Activated T-cell treated with anti-CD3 and anti-CD28 coated beads, Interleukin-2, amount 50 U/mL, for 72 hours (primary cell): ENCODE results near the gene CREBRF. TPM values are rescaled to one million over a fixed set of nuclear protein-coding genes. Genes with fewer than 3 reads are reported as not detected.
"Not testable (repeated sequence)": the region's sequence is repeated elsewhere in the genome, so short reads cannot be mapped to it uniquely, and the experiment has no call there.

ENCODE experiments used
- ATAC-seq, 2 donors: fragments of 150-1000 bp; cut with Tn5 transposase; replicated peaks in 1 of 2; 2 replicates each; pipeline ENCODE4 v1.10.0; 2021; ENCODE audit warnings: moderate library complexity in 2 of 2, mild to moderate bottlenecking in 1 of 2
- DNase-seq, 2 donors: peaks; one replicate each; pipeline ENCODE4 v3.0.0; 2021 to 2022; ENCODE audit warnings: mixed read lengths in 1 of 2
- H3K27ac Mint-ChIP-seq: one replicate; pipeline ENCODE4 v1.8.0; 2022; ENCODE audit warnings: mild to moderate bottlenecking, moderate library complexity, mixed read lengths
- H3K27me3 Mint-ChIP-seq: one replicate; pipeline ENCODE4 v1.8.0; 2022; ENCODE audit warnings: low read depth, mixed read lengths
- H3K36me3 Mint-ChIP-seq, 2 donors: one replicate each; pipeline ENCODE4 v1.8.0; 2022; ENCODE audit warnings: mixed read lengths in 2 of 2, mild to moderate bottlenecking in 1 of 2; ENCODE audit not compliant: insufficient read depth in 2 of 2
- H3K4me1 Mint-ChIP-seq: one replicate; pipeline ENCODE4 v1.8.0; 2022; ENCODE audit warnings: low read depth, mixed read lengths
- H3K4me3 Mint-ChIP-seq, 2 donors: one replicate each; pipeline ENCODE4 v1.8.0; 2022; ENCODE audit warnings: mild to moderate bottlenecking in 2 of 2, mixed read lengths in 2 of 2, moderate library complexity in 2 of 2
- H3K9me3 Mint-ChIP-seq, 2 donors: one replicate each; pipeline ENCODE4 v1.8.0; 2022; ENCODE audit warnings: mixed read lengths in 2 of 2
- total RNA-seq, 2 donors: library from RNA; stranded (reverse); gene quantifications; one replicate each; pipeline ENCODE4 v1.2.3, GENCODE V29; 2022

CREBRF gene
- total RNA-seq, 2 donors from 2014 or later: 33.1 to 35.8 TPM

DNA sequence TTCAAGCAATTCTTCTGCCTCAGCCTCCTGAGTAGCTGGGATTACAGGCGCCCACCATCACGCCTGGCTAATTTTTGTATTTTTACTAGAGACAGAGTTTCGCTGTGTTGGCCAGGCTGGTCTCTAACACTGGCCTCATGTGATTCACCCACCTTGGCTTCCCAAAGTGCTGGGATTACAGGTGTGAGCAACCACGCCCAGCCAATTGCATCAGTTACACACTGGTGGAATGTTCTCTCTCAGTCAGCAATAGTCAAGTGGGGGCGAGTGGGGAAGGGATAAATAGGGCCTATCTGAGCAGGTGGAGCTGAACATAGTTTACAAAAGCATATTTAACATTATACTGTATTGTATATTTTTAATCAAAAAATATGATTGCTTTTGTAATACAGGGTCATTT, 98.5 kb downstream of the CREBRF start:
- not testable (repeated sequence) for H3K4me1 Mint-ChIP-seq, DNase-seq, H3K27me3 Mint-ChIP-seq, H3K9me3 Mint-ChIP-seq, H3K27ac Mint-ChIP-seq, H3K4me3 Mint-ChIP-seq, ATAC-seq
- peaks cover 0 to 16% of the 10 kb centered on the region in 2 donors for H3K36me3 Mint-ChIP-seq

DNA sequence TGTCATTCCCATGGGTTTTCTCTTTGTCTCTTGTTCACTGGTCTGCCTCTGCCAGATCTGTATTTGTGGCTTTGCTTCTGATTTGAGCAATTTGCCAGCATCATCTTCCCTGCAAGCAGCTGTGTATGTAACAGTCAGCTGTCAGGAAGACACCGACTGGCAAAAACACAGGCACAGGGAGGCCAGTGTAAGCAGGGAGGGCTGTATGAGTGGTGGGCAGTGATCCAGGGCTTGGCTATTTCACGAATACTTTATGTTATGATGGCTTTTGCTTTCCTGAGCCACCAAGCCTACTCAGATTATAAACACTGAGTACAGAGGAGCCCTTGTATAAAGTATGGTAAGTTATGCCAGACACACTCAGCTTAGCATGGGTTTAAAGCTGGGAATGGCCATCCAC, 99.8 kb downstream of the CREBRF start:
- DNase-seq (no peak), ATAC-seq (no peak)
- Mint-ChIP-seq H3K4me3 (no peak overlapping the region), H3K4me1 (no peaks in the 10 kb centered on the region), H3K36me3 (peaks cover 0 to 11% of the 10 kb centered on the region in 2 donors), H3K9me3 (no peaks in the 10 kb centered on the region), H3K27me3 (no peaks in the 10 kb centered on the region), H3K27ac (no peak overlapping the region)

DNA sequence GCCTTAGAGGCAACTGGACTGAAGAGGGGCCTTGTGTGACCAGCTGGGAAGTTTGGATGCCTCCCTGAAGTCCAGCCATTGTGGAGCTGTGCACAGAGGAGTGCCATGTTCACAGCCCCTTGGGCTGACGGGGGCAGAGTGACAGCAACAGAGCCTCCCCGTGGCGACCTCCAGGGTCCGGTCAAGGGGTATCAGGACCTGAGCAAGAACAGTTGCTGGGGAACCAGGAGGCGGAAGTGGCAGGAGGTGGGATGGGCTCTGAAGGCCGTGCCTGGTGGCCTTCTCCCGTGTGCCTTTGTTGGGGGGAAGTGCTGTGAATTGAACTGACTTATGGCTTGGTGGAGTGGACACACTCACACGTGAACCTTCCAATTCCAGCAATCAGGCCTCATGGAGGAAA, 102.2 kb downstream of the CREBRF start:
- ATAC-seq (no peak), DNase-seq (no peak)
- Mint-ChIP-seq H3K4me3 (no peak overlapping the region), H3K36me3 (peaks cover 1 to 10% of the 10 kb centered on the region in 2 donors), H3K27ac (no peak overlapping the region), H3K4me1 (no peaks in the 10 kb centered on the region), H3K9me3 (no peaks in the 10 kb centered on the region), H3K27me3 (no peaks in the 10 kb centered on the region)

DNA sequence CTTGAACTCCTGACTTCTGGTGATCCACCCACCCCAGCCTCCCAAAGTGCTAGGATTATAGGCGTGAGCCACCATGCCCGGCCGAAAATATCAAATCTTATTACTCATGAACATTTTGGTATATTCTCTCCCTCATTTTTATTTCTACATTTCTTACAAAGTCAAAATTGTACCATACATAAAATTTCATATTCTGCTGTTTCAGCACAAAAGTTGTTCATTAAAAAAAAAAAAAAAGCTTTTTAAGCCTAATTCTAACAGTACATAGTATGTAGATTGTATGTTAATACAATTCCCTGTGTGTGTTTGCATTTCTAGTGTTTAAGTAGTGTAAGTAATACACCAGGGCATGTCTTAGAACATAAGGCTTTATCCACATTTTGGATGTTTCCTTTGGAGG, 103.1 kb downstream of the CREBRF start:
- peaks cover 1 to 8% of the 10 kb centered on the region in 2 donors for H3K36me3 Mint-ChIP-seq
- H3K4me3 Mint-ChIP-seq: no peak overlapping the region
- no peaks in the 10 kb centered on the region for H3K9me3 Mint-ChIP-seq
- H3K27ac Mint-ChIP-seq: no peak overlapping the region
- no peaks in the 10 kb centered on the region for H3K4me1 Mint-ChIP-seq
- ATAC-seq (no peak), DNase-seq (no peak)
- no peaks in the 10 kb centered on the region for H3K27me3 Mint-ChIP-seq

DNA sequence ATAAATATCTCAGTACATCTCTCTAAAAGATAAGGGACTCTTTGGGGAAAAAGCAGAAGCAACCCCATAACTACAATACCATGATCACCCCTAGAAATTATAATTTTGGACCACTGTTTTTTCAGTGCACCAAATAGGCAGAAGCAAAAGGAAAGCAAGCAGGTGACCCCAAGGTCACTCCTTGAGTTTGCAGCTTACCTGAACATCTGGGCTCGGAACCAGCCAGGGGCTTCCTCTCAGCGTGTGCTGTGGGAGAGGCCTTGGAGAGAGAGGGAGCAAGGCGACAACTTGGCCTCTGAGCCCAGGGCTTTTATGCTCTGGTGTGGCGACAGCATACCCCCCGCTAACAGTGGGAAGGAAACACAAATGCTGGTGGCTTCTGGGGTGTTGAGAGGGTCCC, 105.0 kb downstream of the CREBRF start:
- Mint-ChIP-seq H3K4me1 (no peaks in the 10 kb centered on the region), H3K4me3 (no peak overlapping the region), H3K27ac (no peak overlapping the region), H3K36me3 (peaks cover 3 to 6% of the 10 kb centered on the region in 2 donors), H3K9me3 (no peaks in the 10 kb centered on the region), H3K27me3 (no peaks in the 10 kb centered on the region)
- DNase-seq: no peak
- ATAC-seq: no peak

DNA sequence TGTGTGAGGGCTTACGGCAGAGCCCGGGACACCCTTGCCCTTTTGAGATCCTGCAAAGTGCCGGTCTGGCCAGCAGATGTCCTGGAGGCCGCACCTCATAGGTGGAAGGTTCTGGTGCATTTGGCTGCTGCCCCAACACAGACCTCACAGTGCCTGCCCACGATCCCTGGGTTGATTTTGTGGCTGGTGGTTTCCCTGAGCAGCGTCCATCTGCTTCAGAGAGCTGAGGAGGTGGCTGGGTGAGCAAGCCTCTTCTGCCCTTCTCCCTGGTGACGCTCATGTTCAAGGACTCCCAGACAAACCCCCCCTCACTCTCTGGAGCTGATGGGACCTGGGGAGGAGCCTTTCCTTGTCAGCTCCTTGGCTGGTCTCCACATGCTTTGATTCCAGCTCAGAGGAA, 107.1 kb downstream of the CREBRF start:
- DNase-seq: no peak
- no peak for ATAC-seq
- Mint-ChIP-seq H3K4me1 (no peaks in the 10 kb centered on the region), H3K36me3 (peaks cover 3 to 6% of the 10 kb centered on the region in 2 donors), H3K27me3 (no peaks in the 10 kb centered on the region), H3K4me3 (no peak overlapping the region), H3K9me3 (no peaks in the 10 kb centered on the region), H3K27ac (no peak overlapping the region)

DNA sequence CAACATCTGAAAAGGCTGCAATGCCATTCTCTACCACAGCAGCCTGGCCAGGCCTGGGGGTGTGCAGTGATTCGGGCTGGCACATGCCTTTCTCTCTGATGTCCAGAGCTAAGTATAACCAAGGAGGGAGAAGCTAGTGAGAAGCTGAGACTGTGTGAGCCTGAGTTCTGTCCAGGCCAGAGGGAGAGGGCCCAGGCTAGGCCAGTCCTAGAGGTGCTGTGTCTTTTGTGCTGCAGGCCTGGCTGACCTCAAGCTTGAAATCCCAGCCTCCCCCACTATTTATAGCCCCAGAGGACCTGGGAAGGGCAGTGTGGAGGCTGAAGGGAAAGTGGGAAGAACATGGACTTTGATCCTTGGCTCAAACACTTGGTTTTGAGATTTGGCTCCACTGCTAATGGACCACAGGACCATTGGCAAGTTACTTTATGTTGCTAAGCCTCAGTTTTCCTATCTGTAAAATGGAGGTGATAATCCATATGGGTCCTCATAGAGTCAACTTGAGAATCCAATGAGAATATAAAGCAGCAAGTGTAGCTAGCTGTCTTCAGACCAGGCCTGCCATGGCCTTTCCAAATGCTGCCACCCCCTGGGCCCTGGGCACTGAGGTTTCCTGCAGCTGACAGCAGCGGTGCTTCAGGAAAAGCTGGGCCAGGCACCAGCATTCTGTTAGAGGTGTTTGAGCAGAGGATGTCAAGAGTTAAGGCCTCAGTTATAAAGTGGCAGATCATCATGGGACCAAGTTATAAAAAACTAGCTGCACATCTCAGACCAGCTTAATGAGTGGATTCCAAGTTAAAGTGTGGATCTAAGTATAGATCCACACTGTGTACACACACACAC, 109.2 kb downstream of the CREBRF start:
- no peak overlapping the region for H3K4me3 Mint-ChIP-seq
- DNase-seq: no peak
- ATAC-seq: no peak
- H3K36me3 Mint-ChIP-seq: peaks cover 3 to 4% of the 10 kb centered on the region in 2 donors
- no peak overlapping the region for H3K27ac Mint-ChIP-seq
- H3K9me3 Mint-ChIP-seq: no peaks in the 10 kb centered on the region
- H3K4me1 Mint-ChIP-seq: no peaks in the 10 kb centered on the region
- no peaks in the 10 kb centered on the region for H3K27me3 Mint-ChIP-seq

DNA sequence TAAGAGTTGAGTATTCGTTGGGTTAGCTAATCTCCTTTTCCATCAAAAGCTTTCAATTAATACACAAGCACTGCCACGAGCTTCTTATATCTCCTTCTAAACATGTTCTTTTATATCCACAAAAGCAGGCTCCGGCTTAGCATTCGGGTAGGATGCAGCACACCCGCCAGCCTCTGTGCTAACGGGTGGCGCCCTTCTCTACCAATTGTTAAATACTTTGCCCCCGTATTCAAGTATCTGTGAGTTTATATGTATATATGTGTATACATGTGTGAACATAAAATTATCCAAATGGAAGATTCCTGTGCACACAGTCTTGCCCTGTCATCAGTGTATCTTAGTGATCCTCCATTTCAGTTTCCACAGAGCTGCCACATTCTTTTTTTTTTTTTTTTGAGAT, 116.0 kb downstream of the CREBRF start:
- H3K4me1 Mint-ChIP-seq: no peaks in the 10 kb centered on the region
- DNase-seq (no peak), ATAC-seq (no peak)
- H3K27me3 Mint-ChIP-seq: no peaks in the 10 kb centered on the region
- H3K9me3 Mint-ChIP-seq: no peaks in the 10 kb centered on the region
- no peaks in the 10 kb centered on the region for H3K36me3 Mint-ChIP-seq
- no peak overlapping the region for H3K4me3 Mint-ChIP-seq
- no peak overlapping the region for H3K27ac Mint-ChIP-seq

DNA sequence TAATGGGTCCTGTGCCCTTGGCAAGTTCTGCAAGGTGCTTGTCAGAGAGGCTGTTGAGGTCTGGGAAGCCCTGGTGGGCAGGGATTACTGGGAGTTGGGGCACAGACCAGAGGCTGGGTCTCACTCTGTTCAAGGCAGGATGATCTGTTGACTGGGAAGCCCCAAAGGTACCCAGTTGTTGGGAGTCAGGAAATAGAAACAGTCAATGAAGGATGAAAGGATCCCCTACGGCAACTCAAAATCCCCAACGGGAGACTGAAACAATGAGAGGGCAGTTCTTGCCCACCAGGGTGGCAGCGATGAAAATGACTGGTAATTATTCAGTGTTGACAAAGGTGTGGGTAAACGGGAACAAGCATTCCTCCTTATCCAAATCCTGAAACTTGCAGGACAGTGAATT, 119.4 kb downstream of the CREBRF start:
- H3K36me3 Mint-ChIP-seq: peaks cover 0 to 4% of the 10 kb centered on the region in 2 donors
- DNase-seq (no peak), ATAC-seq (no peak)
- no peaks in the 10 kb centered on the region for H3K4me1 Mint-ChIP-seq
- H3K27ac Mint-ChIP-seq: no peak overlapping the region
- H3K4me3 Mint-ChIP-seq: no peak overlapping the region
- peaks cover 1 to 3% of the 10 kb centered on the region in 2 donors for H3K9me3 Mint-ChIP-seq
- H3K27me3 Mint-ChIP-seq: no peaks in the 10 kb centered on the region

DNA sequence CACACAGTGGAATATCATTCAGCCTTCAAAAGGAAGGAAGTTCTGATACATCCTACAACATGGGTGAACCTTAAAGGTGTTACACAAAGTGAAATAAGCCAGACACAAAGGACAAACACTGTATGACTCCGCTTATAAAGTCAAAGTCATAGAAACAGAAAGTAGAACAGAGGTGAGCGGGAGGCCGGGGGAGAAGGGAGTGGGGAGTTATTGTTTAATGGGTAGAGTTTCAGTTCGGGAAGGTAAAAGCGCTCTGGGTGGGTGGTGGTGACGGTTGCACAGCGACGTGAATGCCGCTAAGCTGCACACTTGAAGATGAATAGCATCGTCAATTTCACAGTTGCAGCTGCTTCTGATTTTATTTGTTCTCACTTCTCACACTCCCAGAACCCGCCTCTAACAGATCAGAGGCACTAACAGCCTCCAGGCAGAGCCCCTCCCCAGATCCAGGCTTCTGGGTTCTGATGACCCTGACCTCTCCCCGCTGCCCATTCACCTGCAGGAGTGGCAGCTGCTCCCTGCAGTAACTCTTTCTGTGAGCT, 122.3 kb downstream of the CREBRF start:
- Mint-ChIP-seq H3K4me3 (peak overlapping the region in 1 of 2 donors; percentile 27), H3K27ac (no peak overlapping the region), H3K9me3 (peaks cover 3 to 4% of the 10 kb centered on the region in 2 donors), H3K36me3 (peaks cover 2 to 4% of the 10 kb centered on the region in 2 donors), H3K4me1 (no peaks in the 10 kb centered on the region), H3K27me3 (no peaks in the 10 kb centered on the region)
- DNase-seq: no peak
- ATAC-seq: peak in 1 of 2 donors; percentile 82

DNA sequence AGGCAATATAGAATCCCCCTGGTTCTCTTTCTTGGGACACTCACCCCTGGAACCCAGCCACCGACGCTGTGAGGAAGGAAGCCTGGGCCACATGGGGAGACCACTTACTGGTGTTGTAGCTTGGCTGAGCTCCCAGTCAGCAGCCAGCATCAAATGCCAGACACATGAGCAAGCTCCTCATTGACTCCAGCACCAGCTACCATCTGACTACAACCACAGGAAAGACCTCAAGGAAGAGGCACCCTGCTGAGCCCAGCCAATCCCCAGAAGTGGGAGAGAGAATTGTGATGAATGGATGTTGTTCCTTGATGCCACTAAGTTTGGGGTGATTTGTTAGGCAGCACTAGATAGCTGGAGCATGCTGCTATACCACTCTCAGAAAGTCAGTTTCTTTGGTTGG, 124.2 kb downstream of the CREBRF start:
- peaks cover 3 to 4% of the 10 kb centered on the region in 2 donors for H3K9me3 Mint-ChIP-seq
- DNase-seq (no peak), ATAC-seq (no peak)
- no peaks in the 10 kb centered on the region for H3K4me1 Mint-ChIP-seq
- H3K27me3 Mint-ChIP-seq: no peaks in the 10 kb centered on the region
- no peak overlapping the region for H3K4me3 Mint-ChIP-seq
- H3K36me3 Mint-ChIP-seq: peaks cover 2 to 4% of the 10 kb centered on the region in 2 donors
- H3K27ac Mint-ChIP-seq: no peak overlapping the region

DNA sequence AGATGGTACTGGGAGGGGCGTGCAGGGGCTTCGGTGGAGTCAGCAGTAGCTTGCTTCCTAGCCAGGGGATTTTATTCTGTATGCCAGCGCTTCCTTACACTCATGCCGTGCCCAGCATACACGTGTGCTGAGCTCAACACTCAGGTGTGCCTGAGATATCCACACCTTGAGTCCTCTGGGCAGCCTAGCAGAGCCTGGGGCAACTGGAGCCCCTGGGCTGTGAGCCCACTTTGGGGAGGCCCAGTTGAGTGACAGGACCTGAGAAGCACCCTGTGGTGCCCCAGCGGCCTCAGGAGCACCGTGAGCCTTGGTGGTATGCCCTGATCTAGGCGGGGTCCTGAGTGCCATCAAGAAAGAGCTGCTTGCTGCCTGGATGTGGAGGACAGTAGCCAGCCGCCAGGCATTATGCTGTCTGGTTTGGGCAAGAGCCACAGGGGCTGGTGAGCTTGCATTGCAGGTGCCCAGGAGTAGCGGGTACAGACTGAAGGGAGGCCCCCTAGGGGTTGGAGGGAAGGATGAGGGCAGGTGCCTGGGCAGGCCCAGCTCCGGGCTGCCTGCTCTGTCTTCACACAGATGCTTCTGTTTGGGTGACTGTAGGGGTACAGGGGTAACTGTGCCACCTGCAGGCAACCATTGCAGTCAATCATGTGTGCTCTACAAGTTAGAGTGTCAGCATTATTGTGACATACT, 131.0 kb downstream of the CREBRF start:
- DNase-seq (peak; percentile 2 to 26), ATAC-seq (peak; percentile 76 to 84)
- Mint-ChIP-seq H3K36me3 (no peaks in the 10 kb centered on the region), H3K27me3 (no peaks in the 10 kb centered on the region), H3K27ac (no peak overlapping the region), H3K9me3 (no peaks in the 10 kb centered on the region), H3K4me1 (no peaks in the 10 kb centered on the region), H3K4me3 (no peak overlapping the region)

DNA sequence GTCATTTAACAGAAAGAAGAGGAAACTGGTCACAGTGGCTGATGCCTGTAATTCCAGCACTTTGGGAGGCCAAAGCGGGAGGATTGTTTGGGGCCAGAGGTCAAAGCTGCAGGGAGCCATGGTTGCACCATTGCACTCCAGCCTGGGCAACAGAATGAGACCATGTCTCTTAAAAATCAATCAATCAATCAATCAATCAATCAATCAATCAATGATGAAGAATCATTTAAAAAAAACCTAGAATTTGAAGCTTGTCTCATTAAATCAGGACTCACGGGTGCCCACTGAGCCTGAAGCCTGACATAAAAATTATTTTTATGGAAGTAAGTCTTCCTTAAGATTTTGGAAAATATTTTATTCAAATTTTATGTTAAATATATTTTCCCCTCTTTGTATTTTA, 132.1 kb downstream of the CREBRF start:
- no peaks in the 10 kb centered on the region for H3K36me3 Mint-ChIP-seq
- ATAC-seq (no peak), DNase-seq (no peak)
- no peak overlapping the region for H3K4me3 Mint-ChIP-seq
- H3K9me3 Mint-ChIP-seq: no peaks in the 10 kb centered on the region
- no peaks in the 10 kb centered on the region for H3K27me3 Mint-ChIP-seq
- H3K4me1 Mint-ChIP-seq: no peaks in the 10 kb centered on the region
- no peak overlapping the region for H3K27ac Mint-ChIP-seq
